GM12878 (cell line): ENCODE results near the gene NRN1L. TPM values are rescaled to one million over a fixed set of nuclear protein-coding genes. Genes with fewer than 3 reads are reported as not detected.

Source experiments
- BACH1 ChIP-seq: fragments of 450-650 bp; IDR thresholded peaks from 2 replicates; pipeline ENCODE4 v1.6.1; 2017; ENCODE audit warnings: mild to moderate bottlenecking, borderline replicate concordance
- CHD2 ChIP-seq: IDR thresholded peaks from 2 replicates; pipeline ENCODE4 v1.6.1; 2011; ENCODE audit warnings: low read depth, low read length, improper control_type of control experiment, borderline replicate concordance
- CREM ChIP-seq: IDR thresholded peaks from 2 replicates; pipeline ENCODE4 v1.6.1; 2014; ENCODE audit warnings: antibody characterized with exemption, low read depth
- ESRRA ChIP-seq: IDR thresholded peaks from 2 replicates; pipeline ENCODE4 v1.6.1; 2012; ENCODE audit warnings: mild to moderate bottlenecking, low read length, improper control_type of control experiment
- EZH2 ChIP-seq: IDR thresholded peaks from 2 replicates; pipeline ENCODE4 v1.6.1; 2012; ENCODE audit warnings: low read depth, mild to moderate bottlenecking, control low read depth, inconsistent platforms, low read length, borderline replicate concordance; ENCODE audit not compliant: control insufficient read depth
- IKZF1 ChIP-seq: fragments of 450-650 bp; conservative IDR thresholded peaks from 2 replicates; pipeline ENCODE4 v1.6.1; 2017; ENCODE audit warnings: antibody characterized with exemption, mild to moderate bottlenecking
- LARP7 ChIP-seq: fragments of 450-650 bp; IDR thresholded peaks from 2 replicates; pipeline ENCODE4 v1.6.1; 2017; ENCODE audit warnings: mild to moderate bottlenecking
- MTA3 ChIP-seq: IDR thresholded peaks from 2 replicates; pipeline ENCODE4 v1.6.1; 2012; ENCODE audit warnings: low read length, inconsistent platforms, borderline replicate concordance
- NBN ChIP-seq: fragments of 450-650 bp; IDR thresholded peaks from 2 replicates; pipeline ENCODE4 v1.6.1; 2016
- POLR2A ChIP-seq: IDR thresholded peaks from 2 replicates; pipeline ENCODE4 v1.6.1; 2011; ENCODE audit warnings: low read depth, mild to moderate bottlenecking, low read length
- POLR2AphosphoS2 ChIP-seq: IDR thresholded peaks from 2 replicates; pipeline ENCODE4 v1.6.1; 2011; ENCODE audit warnings: low read depth, mild to moderate bottlenecking, low read length, improper control_type of control experiment, moderate library complexity
- POLR2AphosphoS5 ChIP-seq: IDR thresholded peaks from 2 replicates; pipeline ENCODE4 v1.6.1; 2011; ENCODE audit warnings: mild to moderate bottlenecking, low read length, inconsistent platforms
- POU2F2 ChIP-seq: IDR thresholded peaks from 3 replicates; pipeline ENCODE4 v1.6.1; 2011; ENCODE audit warnings: low read depth, mild to moderate bottlenecking, low read length, borderline replicate concordance
- SIX5 ChIP-seq: IDR thresholded peaks from 2 replicates; pipeline ENCODE4 v1.6.1; 2011; ENCODE audit warnings: mild to moderate bottlenecking, low read depth, low read length, moderate library complexity; ENCODE audit not compliant: severe bottlenecking
- SP1 ChIP-seq: IDR thresholded peaks from one replicate; pipeline ENCODE4 v1.6.1; 2011; ENCODE audit warnings: low read depth, low read length
- TCF12 ChIP-seq: IDR thresholded peaks from 2 replicates; pipeline ENCODE4 v1.6.1; 2011; ENCODE audit warnings: low read depth, mild to moderate bottlenecking, low read length
- YY1 ChIP-seq: IDR thresholded peaks from 2 replicates; pipeline ENCODE4 v1.6.1; 2011; ENCODE audit warnings: low read depth, mild to moderate bottlenecking, low read length
- polyA plus RNA-seq, 11 experiments: library from polyadenylated mRNA; depleted of rRNA in 4 of 11; unstranded in 6 of 11; stranded (reverse) in 5 of 11; fragments of >200 nt; fragmentation: Nextera tagmentation in 4 of 11; fragmentation: Illumina TruSeq in 1 of 11; extraction: Ambion mirVana in 4 of 11; extraction: Trizol in 1 of 11; gene quantifications; 1 replicate in 1 of 11; 2 replicates in 10 of 11; pipeline versions ENCODE4 v1.2.1 to v1.2.3, GENCODE V29; 2011 to 2016; ENCODE audit warnings: inconsistent platforms in 2 of 11, missing spikeins in 2 of 11, low read depth in 1 of 11
- total RNA-seq, 4 experiments: library from RNA; depleted of rRNA in 3 of 4; stranded (reverse); fragments of >200 nt in 3 of 4; fragmentation: Illumina TruSeq in 1 of 4; extraction: Trizol in 1 of 4; gene quantifications; 2 replicates each; pipeline versions ENCODE4 v1.2.1 to v1.2.3, GENCODE V29; 2013 to 2021
- TF ChIP-seq, protein P1 (sequence below), 3 experiments: IDR thresholded peaks in 2 of 3; conservative IDR thresholded peaks in 1 of 3; 2 replicates each; pipeline ENCODE4 v1.5.1; 2011; ENCODE audit warnings: low read depth in 3 of 3, low read length in 3 of 3, mild to moderate bottlenecking in 3 of 3, control low read depth in 2 of 3, moderate library complexity in 2 of 3, inconsistent platforms in 1 of 3, mixed read lengths in 1 of 3; ENCODE audit not compliant: control insufficient read depth in 2 of 3, insufficient read depth in 1 of 3; ENCODE audit errors: extremely low read depth in 1 of 3
- TF ChIP-seq, protein P2 (sequence below): fragments of 150-350 bp; IDR thresholded peaks from 2 replicates; pipeline ENCODE4 v1.6.1; 2014; ENCODE audit warnings: mild to moderate bottlenecking, low read depth, low read length
- TF ChIP-seq, protein P3 (sequence below): fragments of 450-650 bp; IDR thresholded peaks from 2 replicates; pipeline ENCODE4 v1.6.1; 2018; ENCODE audit warnings: mild to moderate bottlenecking, low read depth, moderate library complexity; ENCODE audit not compliant: partially characterized antibody
- TF ChIP-seq, protein P4 (sequence below): fragments of 150-350 bp; IDR thresholded peaks from 2 replicates; pipeline ENCODE4 v1.6.1; 2016; ENCODE audit warnings: low read depth, low read length

NRN1L gene
- total and polyA plus RNA-seq, 10 of the 15 experiments (the other 5 are each of a cell fraction or from before 2014, with no cell fraction given): 0.11 to 0.99 (median 0.28) TPM; not detected in 3

DNA sequence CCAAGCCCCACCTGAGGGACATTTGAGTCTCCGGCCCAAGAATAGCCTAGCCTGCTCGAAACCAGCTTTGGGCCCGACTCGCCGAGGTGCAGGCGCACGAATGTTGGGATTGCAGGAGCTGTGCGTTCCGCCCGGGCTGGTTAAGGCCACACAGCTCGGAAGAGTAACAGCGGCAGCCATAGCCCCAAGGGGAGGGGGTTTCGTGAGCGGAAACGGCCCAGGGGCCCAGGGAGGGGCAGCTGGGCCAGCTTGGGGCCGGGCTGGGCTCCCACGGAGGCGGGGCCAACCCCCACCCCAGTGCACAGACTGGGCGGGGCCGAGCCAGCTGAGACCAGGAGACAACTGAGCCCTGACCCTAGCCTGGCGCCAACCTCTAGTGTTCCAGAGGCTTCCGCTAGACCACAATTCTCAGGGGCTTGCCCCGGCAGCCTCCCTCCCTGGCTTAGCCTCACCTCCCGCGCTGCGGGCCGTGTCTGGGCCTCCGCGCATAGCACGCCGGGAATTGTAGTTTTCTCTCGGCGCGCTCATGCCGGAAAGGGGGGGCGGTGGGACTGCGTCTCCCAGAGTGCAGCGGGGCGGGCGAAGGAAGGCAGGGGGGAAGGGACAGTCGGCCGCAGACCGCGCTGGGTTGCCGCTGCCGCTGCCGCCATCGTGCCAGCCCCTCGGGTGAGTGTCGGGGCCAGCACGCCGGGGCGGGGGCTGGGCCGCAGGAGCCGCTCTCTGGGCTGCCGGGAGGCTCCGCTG, 38.2 kb upstream of the NRN1L start, which contains the start of gene NUTF2 (continued):
- no peak for TF ChIP-seq EZH2
- TF ChIP-seq, protein P1, sequence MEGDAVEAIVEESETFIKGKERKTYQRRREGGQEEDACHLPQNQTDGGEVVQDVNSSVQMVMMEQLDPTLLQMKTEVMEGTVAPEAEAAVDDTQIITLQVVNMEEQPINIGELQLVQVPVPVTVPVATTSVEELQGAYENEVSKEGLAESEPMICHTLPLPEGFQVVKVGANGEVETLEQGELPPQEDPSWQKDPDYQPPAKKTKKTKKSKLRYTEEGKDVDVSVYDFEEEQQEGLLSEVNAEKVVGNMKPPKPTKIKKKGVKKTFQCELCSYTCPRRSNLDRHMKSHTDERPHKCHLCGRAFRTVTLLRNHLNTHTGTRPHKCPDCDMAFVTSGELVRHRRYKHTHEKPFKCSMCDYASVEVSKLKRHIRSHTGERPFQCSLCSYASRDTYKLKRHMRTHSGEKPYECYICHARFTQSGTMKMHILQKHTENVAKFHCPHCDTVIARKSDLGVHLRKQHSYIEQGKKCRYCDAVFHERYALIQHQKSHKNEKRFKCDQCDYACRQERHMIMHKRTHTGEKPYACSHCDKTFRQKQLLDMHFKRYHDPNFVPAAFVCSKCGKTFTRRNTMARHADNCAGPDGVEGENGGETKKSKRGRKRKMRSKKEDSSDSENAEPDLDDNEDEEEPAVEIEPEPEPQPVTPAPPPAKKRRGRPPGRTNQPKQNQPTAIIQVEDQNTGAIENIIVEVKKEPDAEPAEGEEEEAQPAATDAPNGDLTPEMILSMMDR (IDR thresholded peaks at IDR 0.05 in 2 of 3, conservative IDR thresholded peaks at IDR 0.05 in 1 of 3; ENCODE audit: control insufficient read depth in 2 of 3, extremely low read depth in 1 of 3, insufficient read depth in 1 of 3, low read depth in 3 of 3, low read length in 3 of 3): 0 out of 6 replicates have a peak, but pooled peaks of 1 of the 3 experiments have one; percentile 0
- peak; percentile 11; the same call in 1 of the 2 replicates for TF ChIP-seq BACH1
- TF ChIP-seq POLR2A: peak; percentile 88
- TF ChIP-seq SP1: peak; percentile 70
- peak; percentile 76; the same call in 1 of the 2 replicates for TF ChIP-seq POLR2AphosphoS5
- peak; percentile 55; the same call in 1 of the 2 replicates for TF ChIP-seq LARP7
- TF ChIP-seq IKZF1: peak; percentile 99
- peak; percentile 18; the same call in 1 of the 2 replicates for TF ChIP-seq ESRRA
- TF ChIP-seq, protein P2, sequence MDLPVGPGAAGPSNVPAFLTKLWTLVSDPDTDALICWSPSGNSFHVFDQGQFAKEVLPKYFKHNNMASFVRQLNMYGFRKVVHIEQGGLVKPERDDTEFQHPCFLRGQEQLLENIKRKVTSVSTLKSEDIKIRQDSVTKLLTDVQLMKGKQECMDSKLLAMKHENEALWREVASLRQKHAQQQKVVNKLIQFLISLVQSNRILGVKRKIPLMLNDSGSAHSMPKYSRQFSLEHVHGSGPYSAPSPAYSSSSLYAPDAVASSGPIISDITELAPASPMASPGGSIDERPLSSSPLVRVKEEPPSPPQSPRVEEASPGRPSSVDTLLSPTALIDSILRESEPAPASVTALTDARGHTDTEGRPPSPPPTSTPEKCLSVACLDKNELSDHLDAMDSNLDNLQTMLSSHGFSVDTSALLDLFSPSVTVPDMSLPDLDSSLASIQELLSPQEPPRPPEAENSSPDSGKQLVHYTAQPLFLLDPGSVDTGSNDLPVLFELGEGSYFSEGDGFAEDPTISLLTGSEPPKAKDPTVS: 0 out of 2 replicates have a peak, but pooled peaks have one; percentile 19
- peak; percentile 88 for TF ChIP-seq YY1
- peak; percentile 91 for TF ChIP-seq CREM
- peak; percentile 95 for TF ChIP-seq SIX5
- TF ChIP-seq TCF12: peak; percentile 37; the same call in 1 of the 2 replicates
- TF ChIP-seq, protein P3, sequence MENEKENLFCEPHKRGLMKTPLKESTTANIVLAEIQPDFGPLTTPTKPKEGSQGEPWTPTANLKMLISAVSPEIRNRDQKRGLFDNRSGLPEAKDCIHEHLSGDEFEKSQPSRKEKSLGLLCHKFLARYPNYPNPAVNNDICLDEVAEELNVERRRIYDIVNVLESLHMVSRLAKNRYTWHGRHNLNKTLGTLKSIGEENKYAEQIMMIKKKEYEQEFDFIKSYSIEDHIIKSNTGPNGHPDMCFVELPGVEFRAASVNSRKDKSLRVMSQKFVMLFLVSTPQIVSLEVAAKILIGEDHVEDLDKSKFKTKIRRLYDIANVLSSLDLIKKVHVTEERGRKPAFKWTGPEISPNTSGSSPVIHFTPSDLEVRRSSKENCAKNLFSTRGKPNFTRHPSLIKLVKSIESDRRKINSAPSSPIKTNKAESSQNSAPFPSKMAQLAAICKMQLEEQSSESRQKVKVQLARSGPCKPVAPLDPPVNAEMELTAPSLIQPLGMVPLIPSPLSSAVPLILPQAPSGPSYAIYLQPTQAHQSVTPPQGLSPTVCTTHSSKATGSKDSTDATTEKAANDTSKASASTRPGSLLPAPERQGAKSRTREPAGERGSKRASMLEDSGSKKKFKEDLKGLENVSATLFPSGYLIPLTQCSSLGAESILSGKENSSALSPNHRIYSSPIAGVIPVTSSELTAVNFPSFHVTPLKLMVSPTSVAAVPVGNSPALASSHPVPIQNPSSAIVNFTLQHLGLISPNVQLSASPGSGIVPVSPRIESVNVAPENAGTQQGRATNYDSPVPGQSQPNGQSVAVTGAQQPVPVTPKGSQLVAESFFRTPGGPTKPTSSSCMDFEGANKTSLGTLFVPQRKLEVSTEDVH: peak; percentile 52
- peak; percentile 82 for TF ChIP-seq CHD2
- TF ChIP-seq NBN: peak; percentile 75
- TF ChIP-seq, protein P4, sequence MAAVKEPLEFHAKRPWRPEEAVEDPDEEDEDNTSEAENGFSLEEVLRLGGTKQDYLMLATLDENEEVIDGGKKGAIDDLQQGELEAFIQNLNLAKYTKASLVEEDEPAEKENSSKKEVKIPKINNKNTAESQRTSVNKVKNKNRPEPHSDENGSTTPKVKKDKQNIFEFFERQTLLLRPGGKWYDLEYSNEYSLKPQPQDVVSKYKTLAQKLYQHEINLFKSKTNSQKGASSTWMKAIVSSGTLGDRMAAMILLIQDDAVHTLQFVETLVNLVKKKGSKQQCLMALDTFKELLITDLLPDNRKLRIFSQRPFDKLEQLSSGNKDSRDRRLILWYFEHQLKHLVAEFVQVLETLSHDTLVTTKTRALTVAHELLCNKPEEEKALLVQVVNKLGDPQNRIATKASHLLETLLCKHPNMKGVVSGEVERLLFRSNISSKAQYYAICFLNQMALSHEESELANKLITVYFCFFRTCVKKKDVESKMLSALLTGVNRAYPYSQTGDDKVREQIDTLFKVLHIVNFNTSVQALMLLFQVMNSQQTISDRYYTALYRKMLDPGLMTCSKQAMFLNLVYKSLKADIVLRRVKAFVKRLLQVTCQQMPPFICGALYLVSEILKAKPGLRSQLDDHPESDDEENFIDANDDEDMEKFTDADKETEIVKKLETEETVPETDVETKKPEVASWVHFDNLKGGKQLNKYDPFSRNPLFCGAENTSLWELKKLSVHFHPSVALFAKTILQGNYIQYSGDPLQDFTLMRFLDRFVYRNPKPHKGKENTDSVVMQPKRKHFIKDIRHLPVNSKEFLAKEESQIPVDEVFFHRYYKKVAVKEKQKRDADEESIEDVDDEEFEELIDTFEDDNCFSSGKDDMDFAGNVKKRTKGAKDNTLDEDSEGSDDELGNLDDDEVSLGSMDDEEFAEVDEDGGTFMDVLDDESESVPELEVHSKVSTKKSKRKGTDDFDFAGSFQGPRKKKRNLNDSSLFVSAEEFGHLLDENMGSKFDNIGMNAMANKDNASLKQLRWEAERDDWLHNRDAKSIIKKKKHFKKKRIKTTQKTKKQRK: no peak
- TF ChIP-seq POU2F2: peak; percentile 24; the same call in 1 of the 3 replicates
- TF ChIP-seq MTA3: no peak; the same call in 1 of the 2 replicates
- 0 out of 2 replicates have a peak, but pooled peaks have one; percentile 23 for TF ChIP-seq POLR2AphosphoS2
